Measurements from ENCODE around the gene ARHGEF28. TPM values are rescaled to one million over a fixed set of nuclear protein-coding genes. Genes with fewer than 3 reads are reported as not detected.

The ARHGEF28 gene
- total RNA-seq, 2 donors from 2014 or later: 0.16 to 0.17 TPM

DNA sequence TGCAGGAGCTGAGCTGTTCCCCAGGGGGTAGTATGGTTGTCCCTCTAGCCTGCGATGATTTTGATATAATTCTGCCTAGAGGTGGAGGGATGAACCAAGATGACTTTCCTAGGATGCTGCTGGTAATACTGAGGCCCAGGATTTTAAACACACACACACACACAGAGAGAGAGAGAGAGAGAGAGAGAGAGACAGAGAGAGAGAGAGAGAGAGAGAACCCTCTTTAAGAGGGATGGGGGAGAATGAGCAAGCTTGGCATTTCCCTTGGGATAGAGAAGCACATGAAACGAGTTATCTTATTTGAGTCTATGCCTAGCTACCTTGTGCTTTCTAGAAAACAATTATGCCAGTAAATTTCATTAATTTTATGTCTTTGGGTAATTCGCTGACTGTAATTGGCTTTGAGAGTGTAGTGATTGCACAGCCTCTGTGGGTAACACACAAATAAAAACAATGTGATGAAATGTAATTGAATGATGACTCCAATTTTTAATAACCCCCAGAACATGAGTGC is 338.4 kb downstream of the ARHGEF28 start:
- Mint-ChIP-seq H3K27ac (no peak overlapping the region), H3K27me3 (peaks cover 23% of the 10 kb centered on the region), H3K9me3 (no peaks in the 10 kb centered on the region), H3K36me3 (ENCODE audit: low read depth) (no peaks in the 10 kb centered on the region), H3K4me3 (no peak overlapping the region), H3K4me1 (no peaks in the 10 kb centered on the region)
- ATAC-seq (replicated peaks): no peak

- Mint-ChIP-seq H3K27ac (no peak overlapping the region), H3K27me3 (peaks cover 28% of the 10 kb centered on the region), H3K36me3 (ENCODE audit: low read depth) (no peaks in the 10 kb centered on the region), H3K4me1 (no peaks in the 10 kb centered on the region), H3K9me3 (no peaks in the 10 kb centered on the region), H3K4me3 (no peak overlapping the region)
- no peak for ATAC-seq (replicated peaks)
Measured at GRCh38 chr5:73966451-73966850, 340.5 kb downstream of the ARHGEF28 start.

DNA sequence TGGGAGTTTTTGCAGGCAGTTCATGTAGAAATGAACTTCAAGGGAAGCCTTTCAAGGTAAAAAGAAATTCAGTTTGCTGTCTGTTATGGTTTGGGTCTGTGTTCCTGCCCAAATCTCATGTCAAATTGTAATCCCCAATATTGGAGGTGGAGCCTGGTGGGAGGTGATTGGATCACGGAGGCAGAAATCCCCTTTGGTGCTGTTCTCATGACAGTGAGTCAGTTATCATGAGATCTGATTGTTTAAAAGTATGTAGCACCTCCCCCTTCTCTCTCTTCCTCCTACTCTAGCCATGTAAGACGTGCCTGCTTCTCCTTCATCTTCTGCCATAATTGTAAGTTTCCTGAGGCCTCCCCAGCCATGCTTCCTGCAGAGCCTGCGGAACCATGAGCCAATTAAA is 341.4 kb downstream of the ARHGEF28 start:
- Mint-ChIP-seq H3K36me3 (ENCODE audit: low read depth) (no peaks in the 10 kb centered on the region), H3K4me3 (no peak overlapping the region), H3K9me3 (no peaks in the 10 kb centered on the region), H3K4me1 (no peaks in the 10 kb centered on the region), H3K27ac (no peak overlapping the region), H3K27me3 (peaks cover 22% of the 10 kb centered on the region)
- no peak for ATAC-seq (replicated peaks)

DNA sequence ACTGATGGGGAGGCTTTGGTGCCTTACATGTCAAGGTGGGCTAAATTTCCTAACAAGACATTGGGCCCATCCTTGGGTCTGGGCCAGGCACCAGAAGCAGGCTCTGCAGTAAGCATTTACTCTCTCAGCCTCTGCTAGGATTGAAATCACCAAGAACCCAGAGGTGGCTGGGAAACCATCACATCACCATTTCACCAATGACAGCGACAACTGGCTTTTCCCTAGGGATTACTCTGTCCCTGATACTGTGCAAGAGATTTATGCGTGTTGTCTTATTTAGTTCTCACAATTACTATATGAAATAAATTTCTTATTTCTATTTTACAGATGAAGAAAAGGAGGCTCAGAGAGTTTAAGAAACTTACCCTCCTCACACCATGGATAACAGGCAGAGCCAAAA is 342.2 kb downstream of the ARHGEF28 start:
- no peaks in the 10 kb centered on the region for H3K36me3 Mint-ChIP-seq (ENCODE audit: low read depth)
- H3K4me3 Mint-ChIP-seq: no peak overlapping the region
- ATAC-seq (replicated peaks): no peak
- H3K27me3 Mint-ChIP-seq: peaks cover 21% of the 10 kb centered on the region
- no peak overlapping the region for H3K27ac Mint-ChIP-seq
- H3K9me3 Mint-ChIP-seq: no peaks in the 10 kb centered on the region
- no peaks in the 10 kb centered on the region for H3K4me1 Mint-ChIP-seq

GRCh38 chr5:73968729-73969128 is 342.7 kb downstream of the ARHGEF28 start:
- Mint-ChIP-seq H3K36me3 (ENCODE audit: low read depth) (no peaks in the 10 kb centered on the region), H3K9me3 (no peaks in the 10 kb centered on the region), H3K27me3 (peaks cover 22% of the 10 kb centered on the region), H3K4me3 (no peak overlapping the region), H3K27ac (no peak overlapping the region), H3K4me1 (no peaks in the 10 kb centered on the region)
- no peak for ATAC-seq (replicated peaks)

- Mint-ChIP-seq H3K4me3 (no peak overlapping the region), H3K27ac (no peak overlapping the region), H3K4me1 (no peaks in the 10 kb centered on the region), H3K36me3 (ENCODE audit: low read depth) (no peaks in the 10 kb centered on the region), H3K27me3 (peaks cover 22% of the 10 kb centered on the region), H3K9me3 (no peaks in the 10 kb centered on the region)
- no peak for ATAC-seq (replicated peaks)
Measured at GRCh38 chr5:73969195-73970036, 343.4 kb downstream of the ARHGEF28 start.

DNA sequence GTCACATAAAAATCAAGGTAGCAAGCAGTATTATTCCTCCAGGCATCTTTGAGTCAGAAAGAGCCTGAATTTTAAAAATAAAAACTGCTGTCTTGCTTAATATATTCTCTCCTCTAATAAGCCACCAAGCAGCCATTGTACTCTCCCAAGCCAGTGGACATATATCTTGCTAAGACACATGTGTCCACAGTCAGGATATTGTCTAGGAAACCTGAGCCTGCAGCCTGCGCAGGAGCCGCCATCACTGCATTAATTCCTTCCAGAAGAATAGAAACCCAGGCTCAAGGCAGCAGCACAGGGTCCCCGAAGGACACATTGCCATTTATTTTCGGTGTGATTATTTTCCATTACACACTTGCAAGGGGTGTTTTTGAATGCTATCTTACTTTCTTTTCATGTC is 345.3 kb downstream of the ARHGEF28 start:
- Mint-ChIP-seq H3K4me3 (no peak overlapping the region), H3K27me3 (peaks cover 18% of the 10 kb centered on the region), H3K27ac (no peak overlapping the region), H3K36me3 (ENCODE audit: low read depth) (no peaks in the 10 kb centered on the region), H3K4me1 (no peaks in the 10 kb centered on the region), H3K9me3 (no peaks in the 10 kb centered on the region)
- no peak for ATAC-seq (replicated peaks)

DNA sequence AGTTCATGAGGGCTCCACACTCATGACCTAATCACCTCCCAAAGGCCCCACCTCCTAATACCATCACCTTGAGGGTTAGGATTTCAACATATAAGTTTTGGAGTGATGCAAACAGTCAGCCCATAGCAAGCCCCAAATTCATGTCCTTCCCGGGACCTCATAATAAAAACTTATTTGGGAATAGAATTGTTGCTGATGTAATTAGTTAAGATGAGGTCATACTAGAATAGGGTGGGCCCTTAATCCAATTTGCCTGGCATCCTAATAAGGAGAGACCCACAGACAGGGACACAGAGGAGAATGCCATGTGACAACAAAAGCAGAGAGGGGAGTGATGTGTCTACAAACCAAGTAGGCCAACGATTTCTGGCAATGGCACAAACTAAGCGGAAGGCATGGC is 347.1 kb downstream of the ARHGEF28 start:
- no peaks in the 10 kb centered on the region for H3K4me1 Mint-ChIP-seq
- no peak overlapping the region for H3K4me3 Mint-ChIP-seq
- no peaks in the 10 kb centered on the region for H3K36me3 Mint-ChIP-seq (ENCODE audit: low read depth)
- no peak for ATAC-seq (replicated peaks)
- H3K27ac Mint-ChIP-seq: no peak overlapping the region
- peaks cover 23% of the 10 kb centered on the region for H3K27me3 Mint-ChIP-seq
- H3K9me3 Mint-ChIP-seq: no peaks in the 10 kb centered on the region

GRCh38 chr5:73974871-73975360 is 348.9 kb downstream of the ARHGEF28 start:
- no peak for ATAC-seq (replicated peaks)
- no peaks in the 10 kb centered on the region for H3K9me3 Mint-ChIP-seq
- no peak overlapping the region for H3K27ac Mint-ChIP-seq
- peaks cover 18% of the 10 kb centered on the region for H3K27me3 Mint-ChIP-seq
- H3K4me1 Mint-ChIP-seq: no peaks in the 10 kb centered on the region
- H3K36me3 Mint-ChIP-seq (ENCODE audit: low read depth): no peaks in the 10 kb centered on the region
- H3K4me3 Mint-ChIP-seq: no peak overlapping the region

DNA sequence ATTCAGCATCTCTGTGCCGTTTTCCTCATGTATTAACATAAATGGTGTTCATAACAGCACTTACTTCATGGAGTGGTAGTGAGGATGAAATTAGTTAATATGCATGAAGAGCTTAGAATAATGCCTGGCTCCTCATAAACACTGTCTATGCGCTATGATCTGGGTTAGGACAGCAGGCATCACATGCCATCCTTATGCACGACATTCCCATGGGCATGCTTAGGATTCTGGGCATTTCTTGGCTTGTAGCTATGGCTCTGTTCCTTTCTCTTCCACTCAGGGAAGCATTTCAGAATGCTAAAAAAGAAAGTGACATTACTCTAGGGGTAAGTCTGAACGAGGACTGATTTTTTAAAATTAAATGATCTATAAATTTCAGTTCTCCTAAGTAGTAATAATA is 349.8 kb downstream of the ARHGEF28 start:
- H3K4me3 Mint-ChIP-seq: no peak overlapping the region
- no peaks in the 10 kb centered on the region for H3K36me3 Mint-ChIP-seq (ENCODE audit: low read depth)
- no peak overlapping the region for H3K27ac Mint-ChIP-seq
- H3K9me3 Mint-ChIP-seq: no peaks in the 10 kb centered on the region
- no peaks in the 10 kb centered on the region for H3K4me1 Mint-ChIP-seq
- ATAC-seq (replicated peaks): no peak
- peaks cover 15% of the 10 kb centered on the region for H3K27me3 Mint-ChIP-seq

DNA sequence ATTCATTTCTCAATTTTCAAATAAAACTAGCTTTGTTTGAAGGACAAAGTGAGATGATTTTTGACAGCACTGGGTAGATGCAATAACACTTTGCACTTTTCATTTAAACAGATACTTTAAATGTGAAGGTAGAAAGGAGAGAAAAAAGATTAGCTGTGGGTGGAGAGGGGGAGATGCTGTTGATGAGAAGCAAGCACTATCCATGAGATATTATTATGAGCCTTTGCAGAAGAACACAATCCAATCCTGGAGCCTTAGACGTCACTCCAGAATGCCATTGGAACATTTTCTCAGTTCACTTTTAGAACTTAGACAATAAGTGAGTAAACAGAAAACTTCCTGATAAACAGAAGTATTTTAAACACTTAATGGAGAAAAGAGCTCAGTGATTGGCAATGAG is 351.1 kb downstream of the ARHGEF28 start:
- no peaks in the 10 kb centered on the region for H3K36me3 Mint-ChIP-seq (ENCODE audit: low read depth)

GRCh38 chr5:73979321-73979720 is 353.3 kb downstream of the ARHGEF28 start:
- ATAC-seq (replicated peaks): no peak
- no peaks in the 10 kb centered on the region for H3K9me3 Mint-ChIP-seq
- H3K36me3 Mint-ChIP-seq (ENCODE audit: low read depth): no peaks in the 10 kb centered on the region
- H3K27me3 Mint-ChIP-seq: peaks cover 10% of the 10 kb centered on the region
- H3K4me3 Mint-ChIP-seq: no peak overlapping the region
- no peak overlapping the region for H3K27ac Mint-ChIP-seq
- no peaks in the 10 kb centered on the region for H3K4me1 Mint-ChIP-seq

More for the DNA sequence above, 351.1 kb downstream of the ARHGEF28 start:
- no peak overlapping the region for H3K4me3 Mint-ChIP-seq
- peaks cover 15% of the 10 kb centered on the region for H3K27me3 Mint-ChIP-seq
- no peak overlapping the region for H3K27ac Mint-ChIP-seq
- ATAC-seq (replicated peaks): no peak
- H3K4me1 Mint-ChIP-seq: no peaks in the 10 kb centered on the region
- H3K9me3 Mint-ChIP-seq: no peaks in the 10 kb centered on the region

GRCh38 chr5:73981704-73982103 is 355.7 kb downstream of the ARHGEF28 start:
- H3K4me3 Mint-ChIP-seq: no peak overlapping the region
- no peaks in the 10 kb centered on the region for H3K9me3 Mint-ChIP-seq
- H3K27me3 Mint-ChIP-seq: peaks cover 9% of the 10 kb centered on the region
- no peaks in the 10 kb centered on the region for H3K36me3 Mint-ChIP-seq (ENCODE audit: low read depth)
- no peaks in the 10 kb centered on the region for H3K4me1 Mint-ChIP-seq
- no peak for ATAC-seq (replicated peaks)
- no peak overlapping the region for H3K27ac Mint-ChIP-seq

DNA sequence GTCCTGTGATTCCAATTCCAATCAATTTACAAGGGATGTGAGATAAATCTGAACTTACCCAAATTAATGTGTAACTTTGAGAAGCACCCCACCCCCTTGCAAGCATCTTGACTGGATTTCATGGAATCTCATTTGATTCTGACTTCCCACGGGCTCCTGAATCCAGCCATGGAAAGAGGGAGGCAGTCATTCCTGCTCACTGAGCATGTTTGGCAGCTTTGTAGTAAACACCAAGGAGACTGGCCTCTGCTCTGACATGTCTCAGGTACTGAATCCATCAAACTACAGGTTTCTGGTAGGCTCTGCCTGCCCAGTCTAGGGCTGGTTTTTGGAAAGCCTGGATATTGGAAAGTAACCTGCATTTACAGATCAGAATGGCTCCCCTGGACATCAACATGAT is 357.6 kb downstream of the ARHGEF28 start:
- no peaks in the 10 kb centered on the region for H3K4me1 Mint-ChIP-seq
- peaks cover 4% of the 10 kb centered on the region for H3K27me3 Mint-ChIP-seq
- no peak for ATAC-seq (replicated peaks)
- no peaks in the 10 kb centered on the region for H3K9me3 Mint-ChIP-seq
- H3K4me3 Mint-ChIP-seq: no peak overlapping the region
- no peaks in the 10 kb centered on the region for H3K36me3 Mint-ChIP-seq (ENCODE audit: low read depth)
- no peak overlapping the region for H3K27ac Mint-ChIP-seq

- H3K36me3 Mint-ChIP-seq (ENCODE audit: low read depth): no peaks in the 10 kb centered on the region
- peaks cover 4% of the 10 kb centered on the region for H3K27me3 Mint-ChIP-seq
- no peaks in the 10 kb centered on the region for H3K4me1 Mint-ChIP-seq
- H3K9me3 Mint-ChIP-seq: no peaks in the 10 kb centered on the region
- no peak overlapping the region for H3K27ac Mint-ChIP-seq
- ATAC-seq (replicated peaks): no peak
- H3K4me3 Mint-ChIP-seq: no peak overlapping the region
Measured at GRCh38 chr5:73985145-73985544, 359.1 kb downstream of the ARHGEF28 start.

Data from activated T-helper 17 cell treated with anti-CD3 and anti-CD28 coated beads, Interleukin-2, amount 50 U/mL, for 72 hours (primary cell).